SKM-1 (cell line): ENCODE measurements around the gene HSP90AA1.
"Not testable (repeated sequence)": the region's sequence is repeated elsewhere in the genome, so short reads cannot be mapped to it uniquely, and the experiment has no call there.

Experiments
- DNase-seq: peaks from one replicate; lab custom pipeline; 2025; ENCODE audit not compliant: unreplicated experiment; lab: John Stamatoyannopoulos, UW

Gene HSP90AA1

DNA sequence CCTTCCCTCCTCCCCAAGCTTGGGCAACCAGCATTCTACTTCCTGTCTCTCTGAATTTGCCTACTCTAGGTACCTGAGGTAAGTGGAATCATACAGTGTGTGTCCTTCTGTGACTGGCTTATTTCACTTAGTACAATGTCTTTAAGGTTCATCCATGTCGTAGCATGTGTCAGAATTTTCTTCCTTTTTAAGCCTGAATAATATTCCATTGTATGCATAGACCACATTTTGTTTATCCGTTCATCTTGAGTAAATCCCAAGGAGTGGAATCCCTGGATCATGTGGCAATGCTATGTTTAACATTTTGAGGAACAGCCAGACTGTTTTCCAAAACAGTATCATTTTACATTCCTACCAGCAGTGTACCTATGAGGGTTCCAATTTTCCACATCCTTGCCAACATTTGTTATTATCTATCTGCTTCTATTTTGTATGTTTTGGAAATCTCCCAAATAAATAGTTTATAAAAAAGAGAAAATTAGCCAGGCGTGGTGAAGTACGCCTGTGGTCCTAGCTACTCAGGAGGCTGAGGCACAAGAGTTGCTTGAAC, 12.4 kb downstream of the HSP90AA1 start:
- DNase-seq, result no peak

GRCh38 chr14:102071283-102071998, 15.4 kb downstream of the HSP90AA1 start:
- no peak for DNase-seq

DNA sequence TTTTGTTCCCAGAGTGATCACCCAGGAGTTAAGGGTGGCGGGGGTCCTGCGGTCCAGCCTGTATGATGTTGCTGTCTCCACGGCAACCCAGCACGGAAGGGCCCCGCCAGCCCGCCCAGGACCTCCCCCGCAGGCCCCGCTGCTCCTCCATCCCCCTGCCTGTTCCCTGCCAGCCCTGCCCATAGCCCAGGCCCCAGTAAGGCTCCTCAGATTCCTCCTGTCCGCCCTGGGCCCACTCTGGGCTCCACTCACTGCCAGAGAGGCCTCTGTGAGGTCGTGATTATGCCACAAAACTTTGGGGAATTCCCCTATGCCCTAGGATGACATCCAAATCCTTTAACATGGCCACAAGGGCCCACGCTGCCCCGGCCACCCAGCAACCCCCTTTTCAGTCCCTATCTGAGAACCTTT, 20.8 kb downstream of the HSP90AA1 start:
- no peak for DNase-seq

DNA sequence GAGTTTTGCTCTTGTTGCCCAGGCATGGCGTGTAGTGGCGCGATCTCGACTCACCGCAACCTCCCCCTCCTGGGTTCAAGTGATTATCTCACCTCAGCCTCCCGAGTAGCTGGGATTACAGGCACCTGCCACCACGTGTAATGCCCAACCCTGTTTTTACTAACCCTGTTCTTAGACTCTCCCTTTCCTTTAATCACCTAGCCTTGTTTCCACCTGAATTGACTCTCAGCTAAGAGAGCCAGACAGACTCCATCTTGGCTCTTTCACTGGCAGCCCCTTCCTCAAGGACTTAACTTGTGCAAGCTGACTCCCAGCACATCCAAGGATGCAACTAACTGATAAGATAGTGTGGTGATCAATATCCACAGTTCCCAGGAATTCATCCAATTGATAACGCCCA, 22.3 kb downstream of the HSP90AA1 start:
- DNase-seq, result not testable (repeated sequence)

GRCh38 chr14:102063808-102064429, 22.9 kb downstream of the HSP90AA1 start:
- DNase-seq, result no peak

DNA sequence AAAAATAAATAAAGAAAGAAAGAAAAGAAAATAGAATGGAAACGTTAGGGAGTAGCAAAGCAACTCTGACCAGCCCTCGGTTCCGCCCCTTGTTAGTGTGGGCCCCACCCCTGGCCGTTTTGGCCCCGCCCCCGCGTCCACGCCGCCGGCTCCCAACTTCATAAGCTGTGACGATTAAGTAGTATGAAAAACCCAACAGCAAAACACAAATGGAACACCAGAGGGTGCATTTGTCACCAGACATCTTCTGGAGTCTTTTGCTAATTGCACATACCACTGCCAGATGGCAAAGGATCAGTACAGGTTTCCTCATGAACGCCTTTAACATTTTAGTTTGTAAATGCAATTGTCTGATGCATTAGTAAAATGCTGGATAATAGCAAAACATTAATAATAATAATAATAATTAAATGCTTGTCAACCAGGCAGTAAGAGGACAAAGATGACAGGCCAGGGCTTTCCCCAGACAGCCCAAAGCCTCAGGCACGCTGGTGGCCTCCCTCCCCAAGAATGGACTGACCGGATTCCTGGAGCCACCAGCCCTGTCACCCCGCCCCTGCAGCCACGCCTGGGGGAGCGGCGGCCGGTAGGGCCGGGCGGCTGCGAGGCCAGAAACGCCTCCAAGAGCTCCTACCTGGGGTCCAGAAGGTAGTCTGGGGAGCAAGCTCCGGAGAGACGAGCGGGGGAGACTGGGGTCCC, 23.6 kb downstream of the HSP90AA1 start:
- no peak for DNase-seq

- DNase-seq, result no peak
Measured at GRCh38 chr14:102058961-102059360, 27.9 kb downstream of the HSP90AA1 start.

DNA sequence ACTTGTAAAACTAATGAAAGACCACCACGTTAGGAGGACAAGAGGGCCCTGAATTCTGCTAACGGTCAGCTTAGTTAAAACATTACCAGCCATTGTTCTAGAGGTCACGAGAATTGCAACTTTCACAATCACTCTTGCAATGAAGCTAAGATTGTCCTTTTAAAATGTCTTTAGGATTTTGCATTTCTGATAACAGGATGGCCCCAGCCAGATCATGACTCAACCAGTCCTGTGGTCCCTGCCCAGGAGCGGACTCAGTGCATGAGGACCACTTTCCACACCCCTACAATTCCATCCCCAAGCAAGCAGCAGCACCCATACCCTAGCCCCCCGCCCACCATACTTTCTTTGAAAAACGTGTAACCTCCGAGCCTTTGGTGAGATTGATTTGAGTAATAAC, 28.7 kb downstream of the HSP90AA1 start:
- DNase-seq, result no peak

DNA sequence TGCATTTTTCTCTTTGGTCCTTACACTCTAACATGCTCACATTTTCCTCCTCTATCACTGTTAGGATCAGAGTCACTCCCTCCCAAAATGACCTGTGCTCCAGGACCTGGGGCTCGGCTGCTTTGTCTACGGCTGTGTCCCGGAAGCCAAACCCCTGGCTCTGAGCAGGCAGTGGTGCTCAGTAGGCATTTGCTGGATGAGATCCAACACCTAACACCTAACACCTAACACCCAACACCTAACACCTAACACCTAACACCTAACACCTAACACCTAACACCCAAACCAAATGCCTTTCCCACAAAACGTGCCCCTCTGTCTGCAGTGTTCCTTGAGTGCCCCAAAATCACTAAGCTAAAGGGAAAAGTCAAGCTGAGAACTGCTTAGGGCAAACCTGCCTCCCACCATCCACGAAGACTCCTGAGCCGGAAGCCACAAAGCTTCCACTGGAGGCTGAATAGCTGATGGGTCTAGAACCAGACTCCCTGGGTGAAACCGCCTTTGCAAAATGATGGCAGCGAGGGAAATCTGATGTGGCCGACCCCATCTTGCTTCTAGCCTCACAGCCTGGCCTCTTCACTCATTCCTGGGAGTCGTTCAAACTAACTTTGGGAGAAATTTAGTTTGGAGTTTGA, 29.2 kb downstream of the HSP90AA1 start:
- no peak for DNase-seq

DNA sequence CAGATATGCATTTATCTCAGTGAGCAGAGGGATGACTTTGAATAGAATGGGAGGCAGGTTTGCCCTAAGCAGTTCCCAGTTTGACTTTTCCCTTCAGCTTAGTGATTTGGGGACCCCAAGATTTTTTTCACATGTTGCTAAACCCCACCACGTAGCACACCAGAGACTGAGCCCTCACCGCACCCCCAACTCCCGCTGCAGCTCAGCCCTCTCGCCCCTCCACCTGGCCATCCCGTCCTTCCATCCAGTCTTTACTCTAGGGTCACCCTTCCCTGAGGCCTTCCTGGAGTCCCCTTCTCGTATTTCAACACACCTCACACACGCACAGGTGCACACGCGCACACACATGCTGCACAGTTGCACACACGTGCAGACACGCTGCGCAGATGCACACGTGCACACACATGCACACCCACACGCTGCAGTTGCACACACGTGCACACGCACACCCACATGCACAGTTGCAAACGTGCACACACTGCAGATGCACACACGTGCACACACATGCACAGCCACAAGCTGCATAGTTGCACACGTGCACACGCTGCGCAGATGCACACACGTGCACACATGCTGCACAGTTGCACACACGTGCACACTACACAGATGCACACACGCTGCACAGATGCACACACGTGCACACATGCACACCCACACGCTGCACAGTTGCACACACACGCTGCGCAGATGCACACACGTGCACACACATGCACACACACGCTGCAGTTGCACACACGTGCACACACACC, 30.0 kb downstream of the HSP90AA1 start:
- no peak for DNase-seq

DNA sequence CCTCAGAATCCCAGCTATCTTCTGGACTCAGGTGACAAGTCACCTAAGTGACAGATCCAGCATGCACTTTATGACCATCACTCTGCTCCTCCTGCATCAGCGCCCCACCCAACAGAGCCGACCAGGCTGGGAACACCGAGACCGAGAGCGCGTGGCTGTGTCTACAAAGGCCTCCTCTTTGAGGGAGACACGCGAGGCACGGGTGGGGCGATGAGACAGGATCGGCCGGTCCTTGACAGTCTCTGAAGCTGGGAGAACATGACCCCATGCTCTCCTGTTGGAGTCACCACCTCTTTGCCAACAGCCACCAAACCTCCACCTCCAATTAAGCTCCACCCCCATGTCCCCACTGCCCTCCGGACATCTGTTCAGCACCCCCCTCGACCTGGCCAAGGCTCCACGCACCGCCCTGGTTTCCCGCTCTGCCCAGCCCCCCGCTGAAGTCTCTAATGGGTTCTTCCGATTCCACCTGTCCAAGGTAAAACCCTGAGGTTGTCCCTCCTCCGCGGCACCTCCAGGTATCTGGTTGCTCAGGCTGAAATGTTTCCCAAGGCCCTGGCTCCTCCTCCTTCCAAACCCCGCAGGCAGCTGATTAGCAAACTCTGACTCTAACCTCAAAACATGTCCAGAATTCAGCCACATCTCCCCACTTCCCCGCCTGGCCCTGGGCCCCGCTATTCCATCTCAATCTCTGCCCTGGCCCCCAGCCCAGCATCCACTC, 31.5 kb downstream of the HSP90AA1 start:
- DNase-seq, result no peak

- DNase-seq, result no peak
Measured at GRCh38 chr14:102052522-102052921, 34.3 kb downstream of the HSP90AA1 start.

GRCh38 chr14:102050625-102051024, 36.2 kb downstream of the HSP90AA1 start:
- DNase-seq, result no peak

- DNase-seq, result no peak
Measured at GRCh38 chr14:102050026-102050405, 36.8 kb downstream of the HSP90AA1 start.

GRCh38 chr14:102049258-102050025, 37.4 kb downstream of the HSP90AA1 start:
- DNase-seq, result no peak

DNA sequence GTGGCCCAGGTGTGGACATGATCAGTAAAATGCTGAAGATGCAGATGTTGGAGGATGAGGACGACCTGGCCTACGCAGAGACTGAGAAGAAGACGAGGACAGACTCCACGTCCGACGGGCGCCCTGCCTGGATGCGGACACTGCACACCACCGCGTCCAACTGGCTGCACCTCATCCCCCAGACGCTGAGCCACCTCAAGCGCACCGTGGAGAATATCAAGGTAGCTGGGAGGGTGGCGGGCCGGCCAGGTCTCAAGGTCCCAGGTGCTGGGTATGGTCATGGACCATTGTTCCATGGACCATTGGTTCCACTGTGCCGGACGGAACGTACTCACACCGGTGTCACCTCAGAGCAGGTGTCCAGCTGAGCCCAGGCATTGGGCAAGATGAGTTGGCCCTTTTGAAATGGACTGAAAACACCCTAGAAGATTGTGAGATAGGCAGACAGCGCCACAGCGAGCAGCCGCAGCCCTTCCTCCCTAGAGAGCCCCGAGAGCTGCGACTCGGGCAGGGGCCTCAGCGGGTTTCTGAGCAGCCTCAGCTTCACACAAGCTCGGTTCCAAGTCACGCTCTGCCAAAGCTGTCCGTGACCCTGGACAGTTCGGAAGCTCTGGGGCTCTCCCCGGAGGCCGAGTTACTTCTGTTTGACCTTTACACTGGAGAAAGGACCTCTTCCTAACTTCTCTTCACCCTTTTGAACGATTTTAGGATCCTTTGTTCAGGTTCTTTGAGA, 38.9 kb downstream of the HSP90AA1 start:
- no peak for DNase-seq

DNA sequence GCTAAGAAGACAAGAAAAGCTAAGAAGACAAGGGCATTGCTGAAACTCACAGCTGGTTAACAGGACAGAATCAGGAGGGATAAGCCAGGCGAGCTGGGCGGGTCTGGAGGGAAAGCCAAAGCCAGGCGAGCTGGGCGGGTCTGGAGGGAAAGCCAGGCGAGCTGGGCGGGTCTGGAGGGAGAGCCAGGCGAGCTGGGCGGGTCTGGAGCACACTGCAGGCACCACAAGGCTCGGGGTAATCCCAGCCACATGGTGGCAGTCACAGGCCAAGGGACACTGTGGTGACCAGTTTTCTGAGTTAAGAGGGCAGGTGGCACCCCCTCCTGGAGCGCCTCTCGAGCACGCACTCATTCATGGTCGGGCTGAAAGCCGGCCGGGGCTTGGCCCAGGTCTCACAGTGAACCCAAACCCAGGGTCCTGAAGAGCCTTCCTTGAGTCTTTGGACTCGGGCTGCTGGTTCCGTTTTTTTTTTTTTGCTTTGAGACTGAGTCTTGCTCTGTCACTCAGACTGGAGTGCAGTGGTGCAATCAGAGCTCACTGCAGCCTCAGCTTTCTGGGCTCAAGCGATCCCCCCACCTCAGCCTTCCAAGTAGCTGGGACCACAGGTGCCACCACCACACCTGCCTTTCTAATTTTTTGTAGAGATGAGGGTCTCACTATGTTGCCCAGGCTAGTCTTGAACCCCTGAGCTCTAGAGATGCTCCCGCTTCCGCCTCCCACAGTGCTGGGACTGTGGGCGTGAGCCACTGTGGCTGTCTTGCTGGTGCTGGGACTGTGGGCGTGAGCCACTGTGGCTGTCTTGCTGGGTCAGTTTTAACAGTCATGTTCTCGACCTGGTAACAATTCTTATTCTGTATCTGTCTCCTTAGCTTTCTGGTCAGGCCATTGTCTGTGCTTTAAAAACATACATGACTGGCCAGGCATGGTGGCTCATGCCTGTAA, 40.2 kb downstream of the HSP90AA1 start:
- no peak for DNase-seq

GRCh38 chr14:102044566-102044965, 42.3 kb downstream of the HSP90AA1 start:
- no peak for DNase-seq
